Measurements from ENCODE around the gene NRG2.

GRCh38 chr5:139954462-139954861 is 88.6 kb downstream of the NRG2 start:
- TF ChIP-seq EZH2 (IDR thresholded peaks at IDR 0.05) = no peak
- no peak for TF ChIP-seq POLR2AphosphoS5 (IDR thresholded peaks at IDR 0.05; ENCODE audit: borderline replicate concordance, low read depth, low read length)
- TF ChIP-seq FOXP2 (optimal IDR thresholded peaks at IDR 0.05; ENCODE audit: control extremely low read depth, extremely low read length, insufficient read depth) = no peak

Measured in SK-N-MC (cell line).